Fibroblast of lung (primary cell): ENCODE results near the gene HLA-C. TPM values are rescaled to one million over a fixed set of nuclear protein-coding genes. Genes with fewer than 3 reads are reported as not detected.
"Not testable (repeated sequence)": the region's sequence is repeated elsewhere in the genome, so short reads cannot be mapped to it uniquely, and the experiment has no call there.

ENCODE experiments used
- DNase-seq, 2 donors: peaks; one replicate each; pipeline versions ENCODE4 v3.0.0 to v3.0.0-alpha.2; 2010; ENCODE audit warnings: low read depth in 2 of 2
- H2AFZ ChIP-seq: 2 replicates; pipeline ENCODE4 v1.5.1; 2012; ENCODE audit warnings: low read length, control low read depth, inconsistent platforms
- H3K27ac ChIP-seq: 2 replicates; pipeline ENCODE4 v1.5.1; 2011; ENCODE audit warnings: low read length, control low read depth; ENCODE audit not compliant: insufficient read depth
- H3K27me3 ChIP-seq: 2 replicates; pipeline ENCODE4 v1.5.1; 2011; ENCODE audit warnings: mild to moderate bottlenecking, low read length; ENCODE audit not compliant: control insufficient read depth, insufficient read depth
- H3K36me3 ChIP-seq: 2 replicates; pipeline ENCODE4 v1.5.1; 2011; ENCODE audit warnings: low read length; ENCODE audit not compliant: control insufficient read depth, insufficient read depth
- H3K4me1 ChIP-seq: 2 replicates; pipeline ENCODE4 v1.5.1; 2011; ENCODE audit warnings: low read length; ENCODE audit not compliant: control insufficient read depth, insufficient read depth; ENCODE audit errors: extremely low read depth
- H3K4me2 ChIP-seq: 2 replicates; pipeline ENCODE4 v1.5.1; 2011; ENCODE audit warnings: low read length, control low read depth; ENCODE audit not compliant: insufficient read depth; ENCODE audit errors: extremely low read depth
- H3K4me3 ChIP-seq, 4 experiments: fragments of 200-600 bp in 1 of 4; sonication (generic) in 1 of 4; replicated peaks in 1 of 4; 2 replicates each; pipeline ENCODE4 v1.5.1; 2011 to 2016; ENCODE audit warnings: low read length in 4 of 4, low read depth in 3 of 4, mild to moderate bottlenecking in 3 of 4, control low read depth in 2 of 4, inconsistent platforms in 1 of 4, mixed read lengths in 1 of 4; ENCODE audit not compliant: insufficient read depth in 1 of 4; ENCODE audit errors: control extremely low read depth in 1 of 4
- H3K79me2 ChIP-seq: 2 replicates; pipeline ENCODE4 v1.5.1; 2012; ENCODE audit warnings: mild to moderate bottlenecking, low read length, inconsistent platforms; ENCODE audit not compliant: control insufficient read depth, insufficient read depth
- H3K9ac ChIP-seq: 2 replicates; pipeline ENCODE4 v1.5.1; 2011; ENCODE audit warnings: mild to moderate bottlenecking, low read length, control low read depth; ENCODE audit not compliant: insufficient read depth
- H3K9me3 ChIP-seq: 2 replicates; pipeline ENCODE4 v1.5.1; 2012; ENCODE audit warnings: low read depth, low read length; ENCODE audit not compliant: control insufficient read depth, insufficient read depth
- H4K20me1 ChIP-seq: 2 replicates; pipeline ENCODE4 v1.5.1; 2011; ENCODE audit warnings: low read length; ENCODE audit not compliant: control insufficient read depth, insufficient read depth; ENCODE audit errors: extremely low read depth
- EZH2 ChIP-seq: IDR thresholded peaks from 2 replicates; pipeline ENCODE4 v1.5.1; 2012; ENCODE audit warnings: low read length, control low read depth, mild to moderate bottlenecking; ENCODE audit errors: missing control alignments
- polyA plus RNA-seq, 2 donors: library from polyadenylated mRNA; depleted of rRNA in 1 of 2; stranded (reverse) in 1 of 2; unstranded in 1 of 2; fragments of >200 nt; gene quantifications; 2 replicates each; pipeline ENCODE4 v1.2.1, GENCODE V29; 2011 to 2012; ENCODE audit warnings: missing spikeins in 1 of 2
- total RNA-seq: library from RNA; depleted of rRNA; stranded (reverse); fragments of >200 nt; gene quantifications from 2 replicates; pipeline ENCODE4 v1.2.1, GENCODE V29; 2014
- TF ChIP-seq, protein P1 (sequence below), 2 donors: IDR thresholded peaks in 1 of 2; conservative IDR thresholded peaks in 1 of 2; 1 replicate in 1 of 2; 2 replicates in 1 of 2; pipeline ENCODE4 v1.5.1; 2011 to 2012; ENCODE audit warnings: low read length in 2 of 2, control low read depth in 1 of 2, inconsistent platforms in 1 of 2, low read depth in 1 of 2, mild to moderate bottlenecking in 1 of 2

The HLA-C gene
- total and polyA plus RNA-seq, 2 donors (not counting 1 experiment from before 2014, with no cell fraction given) = 193 to 274 TPM

DNA sequence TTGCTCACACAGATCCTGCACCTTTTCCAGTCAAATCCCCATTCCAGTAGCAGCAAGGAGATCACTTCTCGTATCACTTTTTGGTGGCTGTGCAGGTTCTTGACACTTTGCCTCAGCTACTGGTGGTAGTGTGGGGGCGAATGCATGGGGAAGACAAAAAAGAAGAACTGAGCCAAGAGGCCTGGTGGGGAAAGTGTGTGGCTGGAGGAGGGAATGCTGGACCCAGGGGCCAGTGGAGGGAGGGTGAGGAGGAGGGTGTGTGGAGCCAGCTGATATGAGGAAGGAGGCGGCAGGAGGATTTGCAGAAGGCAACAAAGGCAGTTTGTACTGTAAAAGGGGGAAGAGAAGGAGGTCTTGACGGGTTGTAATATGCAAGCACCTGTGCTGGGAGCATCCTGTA lies 15.7 kb upstream of the HLA-C start:
- DNase-seq = no peak
- H3K27ac ChIP-seq = no peak overlapping the region

DNA sequence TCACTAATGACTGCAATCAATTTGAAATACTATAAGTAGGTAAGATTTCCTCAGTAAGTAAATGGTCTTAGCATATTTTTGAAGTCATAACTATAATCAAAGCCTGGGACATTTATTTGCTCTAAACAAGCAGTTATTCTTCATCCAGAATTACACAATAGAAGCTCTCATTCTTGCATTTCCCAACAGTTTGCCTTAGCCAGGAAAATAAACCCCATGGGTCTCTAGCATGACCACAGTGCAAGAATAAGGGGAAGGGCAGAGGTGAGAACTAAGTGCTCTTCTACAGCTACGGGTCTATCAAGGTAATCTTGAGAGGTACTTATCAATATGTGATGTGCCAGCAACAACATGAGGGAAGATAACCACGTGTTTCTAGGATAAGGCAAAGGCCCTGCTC lies 14.1 kb upstream of the HLA-C start:
- Histone ChIP-seq H4K20me1 (no peaks in the 10 kb centered on the region), H3K36me3 (no peaks in the 10 kb centered on the region), H3K4me1 (no peaks in the 10 kb centered on the region), H3K9me3 (no peaks in the 10 kb centered on the region), H2AFZ (no peak overlapping the region), H3K27me3 (peaks cover 20% of the 10 kb centered on the region), H3K27ac (no peak overlapping the region), H3K79me2 (no peaks in the 10 kb centered on the region), H3K4me2 (no peak overlapping the region), H3K9ac (no peak overlapping the region), H3K4me3 (no peak overlapping the region)
- no peak for DNase-seq
- TF ChIP-seq, protein P1, sequence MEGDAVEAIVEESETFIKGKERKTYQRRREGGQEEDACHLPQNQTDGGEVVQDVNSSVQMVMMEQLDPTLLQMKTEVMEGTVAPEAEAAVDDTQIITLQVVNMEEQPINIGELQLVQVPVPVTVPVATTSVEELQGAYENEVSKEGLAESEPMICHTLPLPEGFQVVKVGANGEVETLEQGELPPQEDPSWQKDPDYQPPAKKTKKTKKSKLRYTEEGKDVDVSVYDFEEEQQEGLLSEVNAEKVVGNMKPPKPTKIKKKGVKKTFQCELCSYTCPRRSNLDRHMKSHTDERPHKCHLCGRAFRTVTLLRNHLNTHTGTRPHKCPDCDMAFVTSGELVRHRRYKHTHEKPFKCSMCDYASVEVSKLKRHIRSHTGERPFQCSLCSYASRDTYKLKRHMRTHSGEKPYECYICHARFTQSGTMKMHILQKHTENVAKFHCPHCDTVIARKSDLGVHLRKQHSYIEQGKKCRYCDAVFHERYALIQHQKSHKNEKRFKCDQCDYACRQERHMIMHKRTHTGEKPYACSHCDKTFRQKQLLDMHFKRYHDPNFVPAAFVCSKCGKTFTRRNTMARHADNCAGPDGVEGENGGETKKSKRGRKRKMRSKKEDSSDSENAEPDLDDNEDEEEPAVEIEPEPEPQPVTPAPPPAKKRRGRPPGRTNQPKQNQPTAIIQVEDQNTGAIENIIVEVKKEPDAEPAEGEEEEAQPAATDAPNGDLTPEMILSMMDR (conservative IDR thresholded peaks at IDR 0.05 in 1 of 2, IDR thresholded peaks at IDR 0.05 in 1 of 2; ENCODE audit: low read depth in 1 of 2, low read length in 2 of 2) = no peak
- TF ChIP-seq EZH2 = no peak

More for the DNA sequence above, 15.7 kb upstream of the HLA-C start:
- Histone ChIP-seq H3K9ac (no peak overlapping the region), H3K4me2 (no peak overlapping the region), H3K36me3 (no peaks in the 10 kb centered on the region), H3K79me2 (no peaks in the 10 kb centered on the region), H3K9me3 (no peaks in the 10 kb centered on the region), H2AFZ (no peak overlapping the region), H4K20me1 (no peaks in the 10 kb centered on the region), H3K4me1 (no peaks in the 10 kb centered on the region), H3K27me3 (peaks cover 20% of the 10 kb centered on the region), H3K4me3 (no peak overlapping the region)
- TF ChIP-seq, protein P1 (conservative IDR thresholded peaks at IDR 0.05 in 1 of 2, IDR thresholded peaks at IDR 0.05 in 1 of 2; ENCODE audit: low read depth in 1 of 2, low read length in 2 of 2) = no peak
- no peak for TF ChIP-seq EZH2

DNA sequence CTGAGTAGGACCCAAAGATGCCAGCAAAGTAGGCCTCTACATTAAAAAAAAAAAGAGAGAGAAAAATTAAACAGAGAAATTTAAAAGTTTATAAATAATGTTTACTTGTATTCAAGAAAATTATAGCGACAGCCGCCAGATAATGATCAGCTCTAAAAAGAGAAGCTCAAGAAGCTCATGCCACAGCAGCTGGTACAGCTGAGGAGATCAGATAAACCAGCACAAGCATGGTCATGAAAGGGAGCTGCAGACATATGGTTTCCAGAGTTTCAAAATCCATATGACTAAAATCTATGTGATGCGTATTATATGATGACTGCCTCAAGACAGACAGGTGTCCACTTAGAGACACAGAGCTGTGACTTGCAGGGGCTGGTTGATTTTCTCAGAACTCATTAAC lies 13.6 kb upstream of the HLA-C start:
- TF ChIP-seq, protein P1 (conservative IDR thresholded peaks at IDR 0.05 in 1 of 2, IDR thresholded peaks at IDR 0.05 in 1 of 2; ENCODE audit: low read depth in 1 of 2, low read length in 2 of 2) = no peak
- TF ChIP-seq EZH2 = no peak
- no peak overlapping the region for H3K27ac ChIP-seq
- no peaks in the 10 kb centered on the region for H3K4me1 ChIP-seq
- no peaks in the 10 kb centered on the region for H3K36me3 ChIP-seq
- H2AFZ ChIP-seq = no peak overlapping the region
- H3K9ac ChIP-seq = no peak overlapping the region
- peaks cover 20% of the 10 kb centered on the region for H3K27me3 ChIP-seq
- H3K4me2 ChIP-seq = no peak overlapping the region
- H4K20me1 ChIP-seq = no peaks in the 10 kb centered on the region
- no peak overlapping the region for H3K4me3 ChIP-seq
- H3K79me2 ChIP-seq = no peaks in the 10 kb centered on the region
- no peak for DNase-seq
- no peaks in the 10 kb centered on the region for H3K9me3 ChIP-seq

DNA sequence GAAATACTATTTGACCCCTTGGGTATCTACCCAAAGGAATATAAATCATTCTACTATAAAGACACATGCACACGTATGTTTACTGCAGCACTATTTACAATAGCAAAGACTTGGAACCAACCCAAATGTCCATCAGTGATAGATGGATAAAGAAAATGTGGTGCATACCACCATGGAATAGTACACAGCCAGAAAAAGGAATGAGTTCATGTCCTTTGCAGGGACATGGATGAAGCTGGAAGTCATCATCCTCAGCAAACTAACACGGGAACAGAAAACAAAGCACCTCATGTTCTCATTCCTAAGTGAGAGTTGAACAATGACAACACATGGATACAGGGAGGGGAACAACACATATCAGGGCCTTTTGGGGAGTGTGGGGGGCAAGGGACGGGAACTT lies 7.8 kb upstream of the HLA-C start:
- not testable (repeated sequence) for H3K27ac ChIP-seq, H3K4me2 ChIP-seq, H3K4me3 ChIP-seq, H3K4me1 ChIP-seq, DNase-seq, H2AFZ ChIP-seq, H4K20me1 ChIP-seq, H3K9ac ChIP-seq, H3K36me3 ChIP-seq, H3K9me3 ChIP-seq, H3K79me2 ChIP-seq
- peaks cover 20% of the 10 kb centered on the region for H3K27me3 ChIP-seq
